Measurements from ENCODE around the gene ACTR3.

Gene ACTR3

GRCh38 chr2:113876503-113877387 lies 13.1 kb upstream of the ACTR3 start:
- DNase-seq = no peak

GRCh38 chr2:113877711-113878598 lies 11.9 kb upstream of the ACTR3 start:
- no peak for DNase-seq

- no peak for DNase-seq
Measured at GRCh38 chr2:113878743-113879142, 11.1 kb upstream of the ACTR3 start.

- DNase-seq = no peak
Measured at GRCh38 chr2:113879457-113879856, 10.4 kb upstream of the ACTR3 start.

- DNase-seq = no peak
Measured at GRCh38 chr2:113886479-113887008, 3.3 kb upstream of the ACTR3 start.

- no peak for DNase-seq
Measured at GRCh38 chr2:113887009-113887792, 2.7 kb upstream of the ACTR3 start.

GRCh38 chr2:113888641-113889470 lies 1.0 kb upstream of the ACTR3 start:
- no peak for DNase-seq

- DNase-seq = no peak
Measured at GRCh38 chr2:113890253-113891235, 655 bp downstream of the ACTR3 start.

- DNase-seq = no peak
Measured at GRCh38 chr2:113891265-113891959, 1.5 kb downstream of the ACTR3 start.

GRCh38 chr2:113892004-113892710 lies 2.3 kb downstream of the ACTR3 start:
- DNase-seq = no peak

GRCh38 chr2:113894156-113894743 lies 4.4 kb downstream of the ACTR3 start:
- no peak for DNase-seq

- DNase-seq = no peak
Measured at GRCh38 chr2:113895301-113895700, 5.4 kb downstream of the ACTR3 start.

GRCh38 chr2:113895819-113896563 lies 6.1 kb downstream of the ACTR3 start:
- no peak for DNase-seq

GRCh38 chr2:113896791-113897190 lies 6.9 kb downstream of the ACTR3 start:
- no peak for DNase-seq

- DNase-seq = no peak
Measured at GRCh38 chr2:113898081-113898480, 8.2 kb downstream of the ACTR3 start.

- DNase-seq = no peak
Measured at GRCh38 chr2:113899166-113899565, 9.3 kb downstream of the ACTR3 start.

- no peak for DNase-seq
Measured at GRCh38 chr2:113901943-113902342, 12.1 kb downstream of the ACTR3 start.

- DNase-seq = no peak
Measured at GRCh38 chr2:113905886-113906285, 16.0 kb downstream of the ACTR3 start.

All from cortex of kidney (tissue), 1 donor.